A673 (cell line): Measurements from ENCODE around the gene CLRN3.

Experiments
- CTCF ChIP-seq: fragments of 300-800, 200-600 bp; sonication (generic); conservative IDR thresholded peaks from 2 replicates; pipeline ENCODE4 v1.5.1; 2017; ENCODE audit warnings: low read depth, mild to moderate bottlenecking, antibody characterized with exemption, low read length, moderate library complexity, mixed read lengths
- EZH2 ChIP-seq: fragments of 200-600 bp; sonication (generic); IDR thresholded peaks from 2 replicates; pipeline ENCODE4 v1.6.1; 2017; ENCODE audit warnings: borderline replicate concordance, low read depth, mild to moderate bottlenecking, mixed read lengths, antibody characterized with exemption, low read length; ENCODE audit not compliant: poor library complexity, severe bottlenecking

GRCh38 chr10:127832501-127832900, 60.2 kb downstream of the CLRN3 start:
- TF ChIP-seq EZH2 (no peak), CTCF (no peak)
